Measurements from ENCODE around the gene CD226.
"Not testable (repeated sequence)": the region's sequence is repeated elsewhere in the genome, so short reads cannot be mapped to it uniquely, and the experiment has no call there.

Gene CD226

DNA sequence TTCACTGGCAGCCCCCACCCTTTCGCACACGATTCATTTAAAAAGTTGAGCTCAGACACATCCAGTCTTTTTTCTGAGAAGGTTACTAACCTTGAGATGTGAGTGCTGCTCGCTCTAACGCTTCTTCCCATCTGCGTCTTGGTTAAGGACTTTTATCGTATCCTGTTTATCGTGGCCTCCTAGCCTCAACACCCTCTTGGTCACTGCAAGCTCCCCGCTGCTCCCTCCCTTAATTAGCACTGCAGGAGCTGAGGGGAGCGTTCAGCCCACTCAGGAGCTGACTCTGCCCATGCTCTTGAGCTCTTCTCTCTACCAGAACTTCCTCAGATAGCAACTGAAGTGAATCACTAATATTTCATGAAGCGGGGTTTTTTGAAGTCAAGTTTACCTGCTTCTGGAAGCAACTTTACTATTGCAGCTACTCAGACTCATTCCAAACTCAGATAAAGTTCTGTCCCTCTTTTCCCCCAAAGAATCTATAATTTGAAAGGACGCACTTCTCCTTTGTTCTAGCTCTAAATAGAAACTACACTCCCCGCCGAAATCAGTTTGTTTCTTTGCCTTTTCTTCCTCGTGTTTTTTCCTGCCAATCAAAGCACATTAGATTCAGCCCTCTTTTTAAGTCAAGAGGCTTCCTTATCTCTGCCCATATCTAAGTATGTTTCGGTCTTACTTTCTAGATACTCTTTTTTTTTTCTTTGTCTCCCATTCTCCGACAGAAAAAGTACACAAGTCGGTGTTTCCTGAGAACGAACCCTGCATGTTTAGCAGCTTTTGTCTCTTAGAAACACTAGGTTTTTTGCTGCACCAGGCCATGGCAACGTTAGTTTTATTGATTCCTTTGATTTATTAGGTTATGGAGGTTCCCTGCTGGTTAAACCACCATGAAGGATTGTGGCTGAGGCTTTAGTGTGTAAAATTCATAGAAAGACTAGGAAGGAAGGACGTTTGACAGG is 9.3 kb upstream of the CD226 start:
- DNase-seq (ENCODE audit: low read depth in 1 of 2, low spot score in 1 of 2) = peak in 1 of 2 donors; percentile 13

GRCh38 chr18:69956057-69956456 is 8.4 kb upstream of the CD226 start:
- DNase-seq (ENCODE audit: low read depth in 1 of 2, low spot score in 1 of 2) = no peak

DNA sequence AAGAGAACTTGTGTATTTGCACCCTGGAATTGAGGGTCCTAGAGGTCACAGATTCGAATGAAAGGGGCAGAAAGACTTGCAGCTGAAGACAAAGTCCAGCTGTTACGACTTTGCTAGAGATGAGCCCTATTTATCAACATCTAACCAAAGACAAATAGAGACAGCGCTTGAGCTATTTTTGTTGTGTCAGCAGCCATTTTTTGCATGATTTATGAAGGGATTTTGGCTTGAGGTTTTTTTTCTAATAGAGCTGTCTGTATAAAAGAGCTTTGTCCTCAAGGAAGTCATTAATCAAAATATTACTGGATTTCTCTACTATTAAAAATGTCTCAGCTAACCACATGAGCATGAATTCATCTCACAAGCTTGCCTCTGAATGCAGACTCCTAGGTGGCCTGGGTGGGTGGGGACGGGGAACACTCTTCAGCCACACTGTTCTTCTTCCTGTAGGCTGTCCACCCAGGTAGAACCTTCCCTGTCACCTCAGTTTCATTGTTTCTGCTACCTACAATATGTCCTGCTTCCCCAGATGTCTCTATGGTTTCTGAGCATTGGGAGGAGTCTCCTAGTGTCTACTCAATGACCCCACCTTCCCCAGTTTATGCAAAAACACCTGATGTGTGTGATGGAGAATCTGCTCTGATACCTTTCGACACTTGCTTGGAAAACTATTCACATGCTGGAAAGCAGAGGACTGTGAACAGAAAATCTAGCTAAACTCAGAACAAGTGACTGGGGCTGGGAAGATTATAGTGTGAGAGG is 7.2 kb upstream of the CD226 start:
- DNase-seq (ENCODE audit: low read depth in 1 of 2, low spot score in 1 of 2) = no peak

DNA sequence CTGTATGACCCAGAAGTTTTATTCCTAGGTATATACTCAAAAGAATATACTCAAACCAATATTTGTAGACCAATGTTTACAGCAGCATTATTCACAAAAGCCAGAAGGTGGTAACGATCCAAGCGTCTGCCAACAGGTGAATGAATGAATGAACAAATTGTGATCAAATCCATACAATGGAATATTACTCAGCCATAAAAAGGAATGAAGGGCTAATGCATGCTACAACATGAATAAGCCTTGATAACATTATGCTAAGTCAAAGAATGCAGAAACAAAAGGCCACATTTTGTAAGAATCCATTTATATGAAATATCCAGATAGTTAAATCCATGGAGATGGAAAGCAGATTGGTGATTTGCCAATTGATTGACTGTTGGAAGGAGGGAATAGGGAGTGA is 5.5 kb upstream of the CD226 start:
- no peak for DNase-seq (ENCODE audit: low read depth in 1 of 2, low spot score in 1 of 2)

- no peak for DNase-seq (ENCODE audit: low read depth in 1 of 2, low spot score in 1 of 2)
Measured at GRCh38 chr18:69951182-69951581, 3.5 kb upstream of the CD226 start.

GRCh38 chr18:69949538-69949936 is 1.9 kb upstream of the CD226 start:
- DNase-seq (ENCODE audit: low read depth in 1 of 2, low spot score in 1 of 2) = no peak

DNA sequence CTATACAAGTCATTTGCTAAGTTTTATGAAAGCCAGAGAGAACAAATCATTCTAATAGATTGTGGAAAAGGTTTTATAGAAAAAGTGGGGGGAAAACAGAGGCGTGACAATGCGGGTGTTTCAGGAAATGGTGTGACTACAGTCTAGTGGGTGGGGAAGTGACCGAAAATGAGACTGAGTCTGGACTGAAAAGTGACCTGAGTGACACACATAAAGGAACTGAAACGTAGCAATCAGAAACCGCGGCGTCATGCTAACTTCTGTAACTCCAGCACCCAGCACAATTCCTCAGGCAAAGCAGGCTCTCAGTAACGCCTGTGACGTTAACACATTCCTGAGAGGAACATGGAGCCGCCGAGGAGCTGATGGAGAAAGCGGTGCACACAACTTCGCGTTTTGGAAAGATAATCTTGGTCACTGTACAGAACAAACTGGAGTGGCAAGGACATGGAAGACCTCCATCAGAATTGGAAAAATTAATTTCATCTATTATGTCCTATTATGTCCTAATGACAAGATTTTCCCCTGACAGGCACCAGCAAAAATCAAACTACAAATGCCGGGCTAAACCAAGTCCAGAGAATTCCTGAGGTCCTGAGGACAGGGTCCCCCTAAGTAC is 1.4 kb upstream of the CD226 start:
- DNase-seq (ENCODE audit: low read depth in 1 of 2, low spot score in 1 of 2) = peak in 1 of 2 donors; percentile 18

GRCh38 chr18:69948256-69948655 is 583 bp upstream of the CD226 start:
- no peak for DNase-seq (ENCODE audit: low read depth in 1 of 2, low spot score in 1 of 2)

DNA sequence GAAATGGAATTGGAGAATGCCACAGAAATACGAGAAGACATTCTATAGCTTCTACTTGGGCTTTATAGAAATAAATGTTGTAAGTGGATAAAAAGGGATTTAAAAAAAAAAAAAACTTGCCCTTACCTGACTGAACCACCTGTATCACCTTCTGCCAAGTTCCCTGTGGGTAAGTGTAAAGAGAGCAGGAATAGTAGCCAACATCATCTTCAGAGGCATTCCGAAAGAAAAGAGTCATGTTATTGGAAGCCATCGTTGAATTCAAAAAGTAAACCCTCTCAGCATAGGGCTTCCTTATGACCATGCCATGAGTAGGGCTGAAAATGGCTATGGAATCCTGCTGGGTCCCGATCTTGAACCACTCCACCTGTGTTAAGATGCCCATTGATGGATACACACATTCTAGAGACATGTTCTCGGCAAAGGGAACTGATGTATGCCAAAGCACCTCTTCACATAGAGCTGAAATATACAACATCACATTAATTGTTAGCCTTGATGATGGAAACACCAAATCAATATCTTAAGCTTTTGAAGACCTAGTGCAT is 991 bp downstream of the CD226 start:
- DNase-seq (ENCODE audit: low read depth in 1 of 2, low spot score in 1 of 2) = no peak

- DNase-seq (ENCODE audit: low read depth in 1 of 2, low spot score in 1 of 2) = no peak
Measured at GRCh38 chr18:69945220-69946114, 2.2 kb downstream of the CD226 start.

DNA sequence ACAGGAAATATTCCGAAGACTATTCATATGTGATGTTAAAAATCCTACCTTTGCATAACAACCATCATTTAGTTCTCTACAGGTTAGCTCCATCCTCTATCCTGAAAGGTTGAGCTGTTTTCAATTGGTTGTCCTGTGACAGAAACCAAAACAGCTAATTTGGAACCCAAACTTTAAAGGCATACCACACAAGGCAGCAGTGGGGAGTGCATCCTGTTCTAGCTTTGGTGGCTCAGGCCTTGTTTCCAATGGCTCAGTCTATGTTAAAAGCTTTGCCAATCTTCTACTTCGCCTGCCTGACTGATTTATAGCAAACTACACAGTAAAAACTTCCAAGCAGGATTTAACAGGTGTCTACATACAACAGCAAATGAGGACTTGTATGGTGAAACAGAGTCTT is 3.2 kb downstream of the CD226 start:
- no peak for DNase-seq (ENCODE audit: low read depth in 1 of 2, low spot score in 1 of 2)

- no peak for DNase-seq (ENCODE audit: low read depth in 1 of 2, low spot score in 1 of 2)
Measured at GRCh38 chr18:69943021-69943420, 4.7 kb downstream of the CD226 start.

DNA sequence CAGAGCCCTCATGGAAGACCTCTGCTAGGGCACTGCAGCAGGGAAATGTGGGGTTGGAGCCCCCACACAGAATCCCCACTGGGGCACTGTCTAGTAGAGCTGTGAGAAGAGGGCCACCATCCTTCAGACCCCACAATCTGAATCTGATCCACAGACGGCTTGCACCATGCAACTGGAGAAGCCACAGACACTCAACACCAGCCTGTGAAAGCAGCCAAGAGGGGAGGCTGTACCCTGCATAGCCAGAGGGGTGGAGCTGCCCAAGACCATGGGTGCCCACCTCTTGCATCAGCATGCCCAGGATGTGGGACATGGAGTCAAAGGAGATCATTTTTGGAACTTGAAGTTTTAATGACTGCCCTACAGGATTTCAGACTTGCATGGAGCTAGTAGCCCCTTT is 6.5 kb downstream of the CD226 start:
- no peak for DNase-seq (ENCODE audit: low read depth in 1 of 2, low spot score in 1 of 2)

DNA sequence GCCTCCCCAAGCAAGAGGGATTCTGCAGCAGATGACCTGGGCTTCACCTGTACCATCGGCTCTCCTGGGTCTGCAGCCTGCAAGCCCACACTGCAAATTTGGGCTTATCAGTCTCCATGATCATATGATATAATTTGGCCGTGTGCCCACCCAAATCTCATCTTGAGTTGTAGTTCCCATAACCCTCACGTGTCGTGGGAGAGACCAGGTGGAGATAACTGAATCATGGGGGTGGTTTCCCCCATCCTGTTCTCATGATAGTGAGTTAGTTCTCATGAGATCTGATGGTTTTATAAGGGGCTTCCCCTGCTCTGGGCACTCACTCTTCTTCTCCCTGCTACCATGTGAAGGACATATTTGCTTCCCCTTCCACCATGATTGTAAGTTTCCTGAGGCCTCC is 7.9 kb downstream of the CD226 start:
- not testable (repeated sequence) for DNase-seq (ENCODE audit: low read depth in 1 of 2, low spot score in 1 of 2)

GRCh38 chr18:69936191-69936558 is 11.5 kb downstream of the CD226 start:
- DNase-seq (ENCODE audit: low read depth in 1 of 2, low spot score in 1 of 2) = no peak

DNA sequence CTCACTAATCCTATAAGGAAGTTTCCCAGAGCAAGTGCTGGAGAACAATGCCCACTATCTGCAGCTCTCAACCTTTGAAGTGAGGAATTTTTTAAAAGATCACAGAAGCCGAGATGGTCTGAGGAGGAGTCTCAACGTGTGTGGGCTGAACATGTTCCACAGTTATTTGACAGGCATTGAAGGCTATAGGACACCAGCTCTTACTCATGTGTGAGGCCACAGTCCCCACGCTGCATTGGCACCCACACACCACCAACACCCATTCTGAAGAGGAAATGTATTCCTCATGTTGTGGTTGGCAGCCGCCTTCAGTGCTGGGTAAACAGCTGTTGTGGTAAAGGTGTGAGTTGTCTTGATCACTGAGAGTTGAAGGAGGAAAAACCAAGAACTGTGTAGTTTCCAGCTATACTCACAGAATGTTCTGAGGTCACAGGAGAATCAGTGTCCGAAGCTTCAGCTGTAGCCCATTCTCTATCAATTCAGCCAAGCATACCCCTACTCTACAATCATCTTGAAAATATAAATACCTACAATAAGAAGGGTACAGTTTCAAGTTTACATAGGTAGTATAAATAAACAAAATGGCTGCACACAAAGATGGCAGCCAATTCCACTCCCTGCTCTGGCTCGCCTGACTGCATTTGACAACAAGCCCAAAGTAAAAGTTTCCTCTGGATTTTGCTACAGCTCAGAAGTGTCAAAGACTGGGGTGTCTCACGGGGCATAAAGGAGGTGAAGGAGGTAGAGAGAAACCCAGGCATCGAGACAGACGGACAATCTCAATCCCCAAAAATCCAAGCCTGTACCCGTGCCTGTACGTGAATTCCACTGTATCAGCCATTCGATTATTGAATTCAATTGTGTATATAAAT is 12.1 kb downstream of the CD226 start:
- DNase-seq (ENCODE audit: low read depth in 1 of 2, low spot score in 1 of 2) = peak; percentile 58 to 60

- DNase-seq (ENCODE audit: low read depth in 1 of 2, low spot score in 1 of 2) = no peak
Measured at GRCh38 chr18:69934601-69935265, 12.9 kb downstream of the CD226 start.

DNA sequence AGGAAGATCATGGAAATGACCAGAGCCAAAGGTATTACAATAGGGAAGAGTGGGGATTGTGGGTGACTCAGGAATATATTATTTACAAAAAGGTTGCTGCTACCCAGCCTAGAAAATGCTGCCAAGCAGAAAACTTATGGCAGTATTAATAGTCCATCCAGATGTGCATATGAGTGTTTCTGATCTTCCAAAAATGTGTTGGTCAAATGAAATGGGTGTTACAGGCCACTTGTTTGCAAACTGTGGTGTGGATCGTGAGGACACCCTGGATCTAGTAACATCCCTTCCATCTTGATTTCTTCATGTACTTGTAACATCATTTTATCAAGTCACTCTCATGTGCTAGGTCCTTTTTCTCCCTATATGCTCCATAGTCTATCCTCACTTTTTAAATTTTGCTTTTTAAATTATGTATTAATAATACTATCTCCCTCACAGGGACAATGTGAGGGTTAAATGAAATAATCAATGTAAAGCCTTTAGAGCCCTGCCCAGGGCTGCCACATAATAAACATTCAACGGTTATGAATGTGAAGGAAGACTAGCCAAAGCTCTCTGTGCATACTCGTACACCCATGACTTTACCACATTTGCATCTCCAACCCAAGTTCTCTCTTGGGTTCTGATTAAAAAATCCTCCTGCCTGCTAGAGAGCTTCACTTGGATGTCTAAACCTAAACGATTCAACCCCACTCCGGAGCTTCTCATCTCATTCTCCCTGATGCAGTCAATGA is 18.5 kb downstream of the CD226 start:
- DNase-seq (ENCODE audit: low read depth in 1 of 2, low spot score in 1 of 2) = no peak

All from stimulated activated CD4-positive, alpha-beta T cell treated with anti-CD3 and anti-CD28 coated beads, Interleukin-15, amount 100 ng/mL, for 1 hour (primary cell).